Peyer's patch (tissue), 4 donors: ENCODE results near the gene PDZD2. TPM values are rescaled to one million over a fixed set of nuclear protein-coding genes. Genes with fewer than 3 reads are reported as not detected.
A peak's percentile ranks its signal among the peaks of the same experiment; 100 is the strongest.

Experiments
- DNase-seq, 3 donors: peaks; one replicate each; pipeline ENCODE4 v3.0.0-alpha.2; 2017 to 2019
- H3K27ac ChIP-seq, 4 donors: fragments of 200-600 bp; sonication (generic); one replicate each; pipeline ENCODE4 v1.5.1; 2016 to 2019
- H3K27me3 ChIP-seq, 2 donors: fragments of 200-600 bp; sonication (generic); one replicate each; pipeline ENCODE4 v1.5.1; 2019
- H3K36me3 ChIP-seq, 3 donors: fragments of 200-600 bp; sonication (generic); one replicate each; pipeline ENCODE4 v1.5.1; 2016 to 2019
- H3K4me1 ChIP-seq, 4 donors: fragments of 200-600 bp; sonication (generic); one replicate each; pipeline ENCODE4 v1.5.1; 2016 to 2019
- H3K4me3 ChIP-seq, 4 donors: fragments of 200-600 bp; sonication (generic); 1 replicate in 3 of 4; 2 replicates in 1 of 4; pipeline ENCODE4 v1.5.1; 2016 to 2019; ENCODE audit warnings: mild to moderate bottlenecking in 1 of 4
- H3K9me3 ChIP-seq, 4 donors: fragments of 200-600 bp; sonication (generic); one replicate each; pipeline ENCODE4 v1.5.1; 2016 to 2019; ENCODE audit warnings: mild to moderate bottlenecking in 1 of 4
- POLR2A ChIP-seq, 2 donors: fragments of 450-650 bp; IDR thresholded peaks; one replicate each; pipeline ENCODE4 v1.5.1; 2017; ENCODE audit warnings: antibody characterized with exemption in 2 of 2, mild to moderate bottlenecking in 2 of 2, moderate library complexity in 2 of 2
- total RNA-seq, 4 donors: library from RNA; depleted of rRNA; stranded (reverse); fragments of >200 nt; gene quantifications; one replicate each; pipeline ENCODE4 v1.1.0, GENCODE V29; 2016
- TF ChIP-seq, protein P1 (sequence below), 6 experiments: fragments of 450-650 bp in 4 of 6; fragments of 200-600 bp in 2 of 6; sonication (generic) in 1 of 6; IDR thresholded peaks; one replicate each; pipeline ENCODE4 v1.5.1; 2017 to 2019; ENCODE audit warnings: antibody characterized with exemption in 6 of 6, mild to moderate bottlenecking in 3 of 6, moderate library complexity in 1 of 6

Gene PDZD2
- total RNA-seq, 4 donors from 2014 or later, result 0.53 to 7.4 (median 3.0) TPM

DNA sequence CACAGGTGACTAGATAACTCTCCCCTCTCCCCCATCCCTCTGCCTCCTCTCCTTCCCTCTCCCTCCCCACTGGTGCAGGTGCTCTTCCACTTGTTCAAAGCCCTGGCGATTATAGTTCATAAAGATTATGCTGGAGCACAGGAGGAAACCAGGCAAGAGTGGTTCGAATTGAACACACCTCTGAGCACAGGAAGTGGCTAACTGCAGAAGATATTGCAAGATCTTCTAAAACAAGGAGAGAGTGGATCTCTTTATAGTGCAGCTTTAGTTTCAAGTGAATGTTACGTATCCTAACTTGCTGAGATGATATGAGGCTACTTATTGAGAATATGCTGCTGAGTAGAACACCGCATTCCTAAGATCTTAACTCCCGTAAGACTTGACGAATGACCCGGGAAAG, 356.8 kb downstream of the PDZD2 start:
- H3K36me3 ChIP-seq, result no peaks in the 10 kb centered on the region
- no peak for DNase-seq
- TF ChIP-seq POLR2A (IDR thresholded peaks at IDR 0.05), result no peak
- TF ChIP-seq, protein P1, sequence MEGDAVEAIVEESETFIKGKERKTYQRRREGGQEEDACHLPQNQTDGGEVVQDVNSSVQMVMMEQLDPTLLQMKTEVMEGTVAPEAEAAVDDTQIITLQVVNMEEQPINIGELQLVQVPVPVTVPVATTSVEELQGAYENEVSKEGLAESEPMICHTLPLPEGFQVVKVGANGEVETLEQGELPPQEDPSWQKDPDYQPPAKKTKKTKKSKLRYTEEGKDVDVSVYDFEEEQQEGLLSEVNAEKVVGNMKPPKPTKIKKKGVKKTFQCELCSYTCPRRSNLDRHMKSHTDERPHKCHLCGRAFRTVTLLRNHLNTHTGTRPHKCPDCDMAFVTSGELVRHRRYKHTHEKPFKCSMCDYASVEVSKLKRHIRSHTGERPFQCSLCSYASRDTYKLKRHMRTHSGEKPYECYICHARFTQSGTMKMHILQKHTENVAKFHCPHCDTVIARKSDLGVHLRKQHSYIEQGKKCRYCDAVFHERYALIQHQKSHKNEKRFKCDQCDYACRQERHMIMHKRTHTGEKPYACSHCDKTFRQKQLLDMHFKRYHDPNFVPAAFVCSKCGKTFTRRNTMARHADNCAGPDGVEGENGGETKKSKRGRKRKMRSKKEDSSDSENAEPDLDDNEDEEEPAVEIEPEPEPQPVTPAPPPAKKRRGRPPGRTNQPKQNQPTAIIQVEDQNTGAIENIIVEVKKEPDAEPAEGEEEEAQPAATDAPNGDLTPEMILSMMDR (IDR thresholded peaks at IDR 0.05), result no peak
- H3K27ac ChIP-seq, result no peak overlapping the region
- no peaks in the 10 kb centered on the region for H3K9me3 ChIP-seq
- H3K4me1 ChIP-seq, result no peaks in the 10 kb centered on the region
- H3K27me3 ChIP-seq, result no peaks in the 10 kb centered on the region
- H3K4me3 ChIP-seq, result no peak overlapping the region

DNA sequence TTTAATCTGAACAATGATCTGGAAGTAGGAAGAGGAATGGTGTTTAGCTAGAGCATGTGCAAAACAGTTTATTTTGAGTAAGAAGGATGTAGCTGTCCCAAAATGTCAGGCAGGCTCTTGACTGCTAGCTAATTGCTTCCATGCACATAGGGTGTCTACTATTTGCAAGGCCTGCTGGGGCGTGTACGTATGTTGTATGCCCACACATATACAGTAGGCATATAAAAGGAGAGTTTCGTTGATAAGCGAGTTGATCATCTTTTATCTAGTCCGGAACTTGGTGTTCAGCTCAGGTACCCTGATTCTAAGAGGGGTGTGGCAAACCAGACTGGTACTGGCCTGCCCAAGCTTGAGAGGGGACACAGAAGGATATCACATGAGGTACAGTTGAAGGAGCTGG, 358.0 kb downstream of the PDZD2 start:
- no peak for DNase-seq
- H3K27ac ChIP-seq, result no peak overlapping the region
- H3K36me3 ChIP-seq, result no peaks in the 10 kb centered on the region
- H3K4me3 ChIP-seq, result no peak overlapping the region
- no peaks in the 10 kb centered on the region for H3K9me3 ChIP-seq
- H3K27me3 ChIP-seq, result no peaks in the 10 kb centered on the region
- no peaks in the 10 kb centered on the region for H3K4me1 ChIP-seq
- TF ChIP-seq POLR2A (IDR thresholded peaks at IDR 0.05), result no peak
- TF ChIP-seq, protein P1 (IDR thresholded peaks at IDR 0.05), result no peak

DNA sequence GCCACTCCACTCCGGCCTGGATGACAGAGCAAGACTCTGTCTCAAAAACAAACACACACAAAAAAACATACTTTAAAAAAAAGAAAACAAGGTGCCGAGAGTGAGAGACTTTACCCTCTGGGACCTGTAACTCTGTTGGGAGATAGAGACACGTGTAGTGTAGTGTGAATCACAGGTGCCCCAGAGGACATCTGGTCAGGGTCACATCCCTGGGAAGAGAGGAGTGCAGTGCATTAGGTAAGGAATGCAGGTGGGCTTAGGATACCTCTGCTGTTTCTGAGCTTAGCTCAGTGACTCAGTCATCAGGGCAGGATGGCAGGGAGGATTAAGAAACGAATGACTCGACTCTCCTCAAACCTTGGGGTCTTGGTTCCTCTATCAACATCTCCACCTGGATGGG, 360.5 kb downstream of the PDZD2 start:
- no peaks in the 10 kb centered on the region for H3K4me1 ChIP-seq
- no peak for TF ChIP-seq POLR2A (IDR thresholded peaks at IDR 0.05)
- TF ChIP-seq, protein P1 (IDR thresholded peaks at IDR 0.05), result no peak
- no peaks in the 10 kb centered on the region for H3K27me3 ChIP-seq
- no peak for DNase-seq
- no peak overlapping the region for H3K27ac ChIP-seq
- H3K9me3 ChIP-seq, result no peaks in the 10 kb centered on the region
- H3K4me3 ChIP-seq, result no peak overlapping the region
- no peaks in the 10 kb centered on the region for H3K36me3 ChIP-seq

DNA sequence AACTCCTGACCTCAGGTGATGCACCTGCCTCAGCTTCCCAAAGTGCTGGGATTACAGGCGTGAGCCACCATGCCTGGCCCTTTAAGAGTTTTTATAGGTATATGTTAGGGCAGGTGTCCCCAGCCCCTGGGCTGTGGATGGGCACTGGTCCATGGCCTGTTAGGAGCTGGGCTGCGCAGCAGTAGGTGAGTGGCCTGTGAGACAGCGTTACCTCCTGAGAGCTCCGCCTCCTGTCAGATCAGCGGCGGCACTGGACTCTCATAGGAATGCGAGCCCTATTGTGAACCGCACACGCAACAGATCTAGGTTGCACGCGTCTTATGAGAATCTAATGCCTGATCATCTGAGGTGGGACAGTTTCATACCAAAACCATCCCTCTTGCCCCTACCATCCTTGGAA, 361.8 kb downstream of the PDZD2 start:
- no peak overlapping the region for H3K27ac ChIP-seq
- TF ChIP-seq POLR2A (IDR thresholded peaks at IDR 0.05), result no peak
- TF ChIP-seq, protein P1 (IDR thresholded peaks at IDR 0.05), result no peak
- no peaks in the 10 kb centered on the region for H3K36me3 ChIP-seq
- no peak for DNase-seq
- H3K27me3 ChIP-seq, result no peaks in the 10 kb centered on the region
- H3K9me3 ChIP-seq, result no peaks in the 10 kb centered on the region
- no peak overlapping the region for H3K4me3 ChIP-seq
- no peaks in the 10 kb centered on the region for H3K4me1 ChIP-seq

DNA sequence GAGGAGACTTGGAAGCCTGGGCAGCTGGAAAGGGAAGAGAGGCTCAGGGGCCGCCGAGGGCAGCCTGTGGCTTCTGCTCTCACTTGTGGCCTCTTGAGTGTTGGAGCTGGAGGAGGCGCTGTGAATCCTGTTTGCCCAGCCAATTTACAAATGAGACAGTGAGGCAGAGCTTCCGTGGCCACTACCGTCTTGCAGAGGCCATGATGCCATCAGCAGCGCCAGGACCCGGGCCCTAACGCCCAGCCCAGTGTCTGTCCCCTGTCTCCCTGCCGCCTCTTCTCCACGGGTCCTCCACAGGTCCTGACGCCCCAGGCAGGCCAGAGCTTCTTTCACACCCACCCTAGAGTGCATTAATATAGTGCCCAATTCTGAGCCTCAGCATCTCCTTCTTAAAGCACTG, 362.4 kb downstream of the PDZD2 start:
- H3K36me3 ChIP-seq, result no peaks in the 10 kb centered on the region
- peak in 1 of 3 donors; percentile 14 for DNase-seq
- no peak overlapping the region for H3K27ac ChIP-seq
- H3K4me1 ChIP-seq, result no peaks in the 10 kb centered on the region
- H3K4me3 ChIP-seq, result no peak overlapping the region
- no peaks in the 10 kb centered on the region for H3K27me3 ChIP-seq
- no peak for TF ChIP-seq POLR2A (IDR thresholded peaks at IDR 0.05)
- TF ChIP-seq, protein P1 (IDR thresholded peaks at IDR 0.05), result no peak
- H3K9me3 ChIP-seq, result no peaks in the 10 kb centered on the region

DNA sequence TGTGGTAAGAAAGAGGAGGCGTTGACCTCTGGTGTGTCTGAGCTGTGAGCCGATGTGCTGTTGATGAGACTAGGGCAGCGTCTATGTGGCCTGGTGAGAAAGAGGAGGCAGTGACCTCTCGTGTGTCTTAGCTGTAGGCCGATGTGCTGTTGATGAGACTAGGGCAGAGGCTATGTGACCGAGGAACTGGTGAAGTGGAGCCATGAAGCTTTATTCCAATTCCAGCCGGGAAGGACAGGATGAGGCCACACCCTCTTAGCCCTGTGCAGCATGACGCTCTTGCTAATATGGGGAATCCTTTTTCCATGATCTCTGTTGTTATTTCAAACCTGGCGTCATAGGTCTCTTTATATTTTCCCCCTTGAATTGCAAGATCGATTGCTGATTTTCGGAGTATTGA, 362.8 kb downstream of the PDZD2 start:
- TF ChIP-seq POLR2A (IDR thresholded peaks at IDR 0.05), result no peak
- TF ChIP-seq, protein P1 (IDR thresholded peaks at IDR 0.05), result no peak
- H3K4me1 ChIP-seq, result no peaks in the 10 kb centered on the region
- H3K27ac ChIP-seq, result no peak overlapping the region
- H3K27me3 ChIP-seq, result no peaks in the 10 kb centered on the region
- H3K4me3 ChIP-seq, result no peak overlapping the region
- no peaks in the 10 kb centered on the region for H3K36me3 ChIP-seq
- no peaks in the 10 kb centered on the region for H3K9me3 ChIP-seq
- no peak for DNase-seq
